Cardiac muscle cell (in vitro differentiated cells and primary cell): ENCODE data around the gene ZNF512B. TPM values are rescaled to one million over a fixed set of nuclear protein-coding genes. Genes with fewer than 3 reads are reported as not detected.
A peak's percentile ranks its signal among the peaks of the same experiment; 100 is the strongest.

Experiments
- DNase-seq, 2 donors: peaks; one replicate each; pipeline versions ENCODE4 v3.0.0 to v3.0.0-alpha.2; 2010 to 2017; ENCODE audit warnings: low read depth in 1 of 2, low spot score in 1 of 2
- H3K27ac ChIP-seq: fragments of 200-600 bp; sonication (generic); 2 replicates; pipeline ENCODE4 v1.5.1; 2016
- H3K27me3 ChIP-seq: fragments of 200-600 bp; sonication (generic); 2 replicates; pipeline ENCODE4 v1.6.0; 2016; ENCODE audit warnings: control low read depth
- H3K36me3 ChIP-seq: fragments of 200-600 bp; sonication (generic); 2 replicates; pipeline ENCODE4 v1.5.1; 2016; ENCODE audit warnings: control low read depth
- H3K4me1 ChIP-seq: fragments of 200-600 bp; sonication (generic); 2 replicates; pipeline ENCODE4 v1.8.1; 2017; ENCODE audit warnings: low read depth, mild to moderate bottlenecking, mixed run types
- H3K4me3 ChIP-seq: fragments of 200-600 bp; sonication (generic); 2 replicates; pipeline ENCODE4 v1.5.1; 2016; ENCODE audit warnings: mild to moderate bottlenecking
- H3K9me3 ChIP-seq: fragments of 200-600 bp; sonication (generic); 2 replicates; pipeline ENCODE4 v1.5.1; 2017; ENCODE audit warnings: low read depth, mild to moderate bottlenecking, control low read depth
- CTCF ChIP-seq: IDR thresholded peaks from 2 replicates; pipeline ENCODE4 v1.5.1; 2012; ENCODE audit warnings: low read depth, mild to moderate bottlenecking, low read length
- polyA plus RNA-seq: library from polyadenylated mRNA; unstranded; fragments of >200 nt; fragmentation: Nextera tagmentation; extraction: Ambion mirVana; gene quantifications from 2 replicates; pipeline ENCODE4 v1.2.1, GENCODE V29; 2016
- total RNA-seq: library from RNA; depleted of rRNA; stranded (reverse); fragments of >200 nt; gene quantifications from 2 replicates; pipeline ENCODE4 v1.2.3, GENCODE V29; 2016

ZNF512B gene
- total and polyA plus RNA-seq, 2 experiments from 2014 or later = 13.7 to 45.8 TPM

DNA sequence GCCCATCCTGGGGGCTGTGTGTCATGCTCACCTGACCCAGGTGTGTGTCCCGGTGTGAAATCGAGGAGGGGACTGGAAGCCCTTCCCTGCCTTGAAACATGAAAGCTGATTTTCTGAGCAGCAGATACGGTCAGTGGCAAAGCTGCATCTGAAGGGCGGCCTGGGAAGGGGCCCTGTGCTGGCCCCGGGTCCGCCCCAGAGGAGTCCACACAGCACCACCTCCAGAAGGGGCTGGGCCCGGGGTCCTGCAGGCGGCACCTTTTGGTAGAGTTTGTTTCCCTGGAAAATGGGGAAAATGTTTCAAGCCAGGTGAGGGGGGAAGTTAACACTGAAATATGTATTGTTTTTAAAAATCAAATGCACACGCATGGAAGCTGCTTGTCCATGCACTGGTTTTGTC, 34.3 kb downstream of the ZNF512B start:
- DNase-seq = no peak
- Histone ChIP-seq H3K27me3 (no peaks in the 10 kb centered on the region), H3K27ac (no peak overlapping the region), H3K4me1 (no peaks in the 10 kb centered on the region), H3K4me3 (no peak overlapping the region), H3K9me3 (no peaks in the 10 kb centered on the region), H3K36me3 (peaks cover 22% of the 10 kb centered on the region)
- TF ChIP-seq CTCF = no peak

- peak in 1 of 2 donors; percentile 49 for DNase-seq
- TF ChIP-seq CTCF = peak; percentile 31
- Histone ChIP-seq H3K4me1 (no peaks in the 10 kb centered on the region), H3K9me3 (no peaks in the 10 kb centered on the region), H3K27ac (no peak overlapping the region), H3K4me3 (no peak overlapping the region), H3K36me3 (peaks cover 24% of the 10 kb centered on the region), H3K27me3 (no peaks in the 10 kb centered on the region)
Measured at GRCh38 chr20:63934271-63935068, 35.3 kb downstream of the ZNF512B start.

- Histone ChIP-seq H3K36me3 (peaks cover 27% of the 10 kb centered on the region), H3K4me1 (no peaks in the 10 kb centered on the region), H3K4me3 (no peak overlapping the region), H3K27ac (no peak overlapping the region), H3K9me3 (no peaks in the 10 kb centered on the region), H3K27me3 (no peaks in the 10 kb centered on the region)
- no peak for DNase-seq
- TF ChIP-seq CTCF = no peak
Measured at GRCh38 chr20:63933646-63934045, 36.1 kb downstream of the ZNF512B start.

DNA sequence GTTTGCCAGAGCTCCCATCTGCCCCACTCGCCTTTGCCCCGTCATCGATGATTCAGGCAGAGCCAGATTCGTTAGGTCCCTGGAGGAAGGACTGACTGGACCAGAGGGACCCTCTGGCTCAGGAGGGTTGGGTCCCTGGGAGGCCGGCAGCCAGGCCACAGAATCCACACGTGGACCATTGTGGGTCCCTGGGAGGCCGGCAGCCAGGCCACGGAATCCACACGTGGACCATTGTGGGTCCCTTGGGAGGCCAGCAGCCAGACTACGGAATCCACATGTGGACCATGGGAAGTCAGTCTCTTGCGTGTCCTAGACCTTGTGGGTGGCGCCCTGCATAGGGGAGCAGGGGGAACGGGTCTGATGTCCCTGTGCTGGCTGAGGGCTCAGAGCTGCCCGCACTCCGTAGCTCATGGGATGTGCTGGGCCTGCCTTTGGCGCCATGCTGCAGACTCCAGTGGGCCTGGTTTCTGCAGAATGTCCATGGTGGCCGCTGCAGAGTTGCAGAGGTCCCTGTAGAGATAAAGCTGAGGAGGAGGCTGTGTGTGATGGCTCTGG, 37.0 kb downstream of the ZNF512B start:
- Histone ChIP-seq H3K27me3 (no peaks in the 10 kb centered on the region), H3K4me3 (no peak overlapping the region), H3K27ac (no peak overlapping the region), H3K36me3 (peaks cover 27% of the 10 kb centered on the region), H3K4me1 (no peaks in the 10 kb centered on the region), H3K9me3 (no peaks in the 10 kb centered on the region)
- DNase-seq = no peak
- TF ChIP-seq CTCF = no peak

- H3K27ac ChIP-seq = no peak overlapping the region
- no peaks in the 10 kb centered on the region for H3K4me1 ChIP-seq
- TF ChIP-seq CTCF = no peak
- no peaks in the 10 kb centered on the region for H3K27me3 ChIP-seq
- H3K36me3 ChIP-seq = peaks cover 30% of the 10 kb centered on the region
- no peaks in the 10 kb centered on the region for H3K9me3 ChIP-seq
- H3K4me3 ChIP-seq = no peak overlapping the region
- no peak for DNase-seq
Measured at GRCh38 chr20:63931735-63932134, 38.0 kb downstream of the ZNF512B start.
